HG03139 (cell line): ENCODE results near the gene SRPK3.
"Not testable (repeated sequence)": the region's sequence is repeated elsewhere in the genome, so short reads cannot be mapped to it uniquely, and the experiment has no call there.

Experiments
- ATAC-seq: cut with Tn5 transposase; IDR thresholded peaks from one replicate; pipeline ENCODE4 v1.9.1; 2021; ENCODE audit not compliant: unreplicated experiment

SRPK3 gene, protein sequence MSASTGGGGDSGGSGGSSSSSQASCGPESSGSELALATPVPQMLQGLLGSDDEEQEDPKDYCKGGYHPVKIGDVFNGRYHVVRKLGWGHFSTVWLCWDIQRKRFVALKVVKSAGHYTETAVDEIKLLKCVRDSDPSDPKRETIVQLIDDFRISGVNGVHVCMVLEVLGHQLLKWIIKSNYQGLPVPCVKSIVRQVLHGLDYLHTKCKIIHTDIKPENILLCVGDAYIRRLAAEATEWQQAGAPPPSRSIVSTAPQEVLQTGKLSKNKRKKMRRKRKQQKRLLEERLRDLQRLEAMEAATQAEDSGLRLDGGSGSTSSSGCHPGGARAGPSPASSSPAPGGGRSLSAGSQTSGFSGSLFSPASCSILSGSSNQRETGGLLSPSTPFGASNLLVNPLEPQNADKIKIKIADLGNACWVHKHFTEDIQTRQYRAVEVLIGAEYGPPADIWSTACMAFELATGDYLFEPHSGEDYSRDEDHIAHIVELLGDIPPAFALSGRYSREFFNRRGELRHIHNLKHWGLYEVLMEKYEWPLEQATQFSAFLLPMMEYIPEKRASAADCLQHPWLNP

DNA sequence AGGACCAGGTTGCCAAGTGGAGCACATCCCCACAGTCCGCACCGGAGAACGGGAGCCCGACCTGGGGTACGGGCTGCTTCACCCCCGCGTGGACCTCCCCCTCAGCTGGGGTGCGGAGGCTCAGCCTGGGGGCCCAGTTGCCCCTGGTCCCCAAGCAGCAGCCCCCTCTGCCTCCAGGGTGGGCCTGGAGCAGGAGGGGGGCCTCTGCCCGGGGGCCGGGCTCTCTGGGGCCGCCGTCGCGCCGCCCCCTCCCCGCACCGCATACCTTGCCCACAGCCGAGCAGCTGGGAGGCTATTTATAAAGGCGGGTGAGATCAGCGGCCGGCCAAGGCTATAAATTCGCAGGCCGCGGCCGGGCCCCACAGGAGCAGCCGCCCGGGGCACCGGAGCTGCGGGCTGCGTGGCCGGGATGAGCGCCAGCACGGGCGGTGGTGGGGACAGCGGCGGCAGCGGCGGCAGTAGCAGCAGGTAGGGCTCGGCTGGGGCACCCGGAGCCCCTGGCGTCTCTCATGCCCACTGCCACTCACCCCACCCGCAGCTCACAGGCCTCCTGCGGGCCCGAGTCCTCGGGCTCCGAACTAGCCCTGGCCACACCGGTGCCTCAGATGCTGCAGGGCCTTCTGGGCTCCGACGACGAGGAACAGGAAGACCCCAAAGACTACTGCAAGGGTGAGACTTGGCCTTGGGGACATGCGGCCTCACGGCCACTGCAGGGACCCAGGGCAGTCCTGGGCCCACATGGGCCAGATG, at the start of gene SRPK3:
TSS of gene SRPK3 (plus strand) at position 364 of the 750 bp plus-strand sequence. CDS start at position 410, 46 bp downstream.
- ATAC-seq = no peak

DNA sequence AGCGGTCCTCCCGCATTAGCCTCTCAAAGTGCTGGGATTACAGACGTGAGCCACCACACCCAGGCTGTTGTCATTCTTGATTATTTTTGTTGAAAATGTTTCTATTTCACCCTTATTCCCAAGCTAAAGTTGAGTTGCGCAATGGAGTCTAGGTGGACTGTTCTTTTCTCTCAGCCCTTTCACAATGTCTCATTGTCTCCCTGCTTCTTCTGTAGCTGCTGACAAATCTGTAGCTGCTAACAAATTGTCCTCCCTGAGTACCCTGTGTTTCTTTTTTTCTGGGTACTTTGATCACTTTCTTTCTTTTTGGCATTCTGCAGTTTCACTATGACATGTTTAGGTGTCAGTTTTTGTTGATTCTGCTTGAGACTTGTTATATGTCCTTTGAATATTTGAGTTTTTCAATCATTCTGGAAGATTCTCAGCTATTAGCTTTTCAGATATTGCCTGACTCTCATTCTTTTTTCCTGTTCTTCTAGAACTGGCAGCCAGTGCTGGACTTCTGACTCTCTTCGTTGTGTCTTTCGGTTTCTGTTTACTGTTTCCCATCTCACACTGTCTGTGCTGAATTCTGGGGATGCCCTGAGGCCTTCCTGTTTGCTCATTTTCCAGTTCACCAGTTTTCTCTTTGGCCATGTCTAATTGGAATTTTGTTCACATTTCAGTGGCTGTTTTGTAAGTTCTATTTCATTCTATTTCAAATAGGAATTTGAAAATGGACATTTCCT, 49.6 kb upstream of the SRPK3 start:
- no peak for ATAC-seq

DNA sequence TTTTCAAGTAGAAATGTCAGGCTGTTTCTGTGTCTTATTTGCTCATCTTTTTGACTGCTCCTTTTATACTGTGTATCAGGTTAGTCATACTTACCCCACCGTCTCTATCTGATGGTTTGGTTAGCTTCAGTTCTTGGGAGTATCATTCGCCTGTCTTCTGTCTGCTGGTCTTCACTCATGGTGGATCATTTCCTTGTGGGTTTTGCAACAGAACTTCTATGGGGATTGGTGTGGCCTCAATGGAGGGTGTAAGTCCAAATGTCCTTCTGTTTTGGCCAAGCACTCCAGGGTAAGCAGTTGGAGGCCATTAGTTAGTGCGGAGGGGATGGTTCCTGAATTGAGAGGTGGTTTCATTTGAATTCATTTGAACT, 49.0 kb upstream of the SRPK3 start:
- no peak for ATAC-seq

DNA sequence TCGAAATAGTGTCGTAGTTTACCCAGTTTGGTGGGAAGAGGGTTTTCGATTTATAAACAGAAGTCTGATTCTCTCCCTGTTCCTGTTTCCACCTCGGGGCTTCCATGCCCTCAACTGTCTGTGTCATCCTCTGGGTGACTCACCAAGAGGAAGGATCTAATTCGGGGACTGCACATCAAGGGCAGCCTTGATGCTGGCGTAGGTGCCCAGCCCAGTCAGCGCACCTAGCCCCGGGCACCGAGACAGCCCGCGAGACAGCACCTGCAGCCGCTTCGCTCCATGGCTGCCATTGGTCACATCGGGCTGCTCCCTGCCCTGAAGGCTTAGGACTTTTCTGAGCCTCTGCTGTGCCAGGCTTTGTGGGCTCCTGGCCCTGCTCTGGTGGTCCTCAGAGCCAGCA, 48.4 kb upstream of the SRPK3 start:
- ATAC-seq = no peak

DNA sequence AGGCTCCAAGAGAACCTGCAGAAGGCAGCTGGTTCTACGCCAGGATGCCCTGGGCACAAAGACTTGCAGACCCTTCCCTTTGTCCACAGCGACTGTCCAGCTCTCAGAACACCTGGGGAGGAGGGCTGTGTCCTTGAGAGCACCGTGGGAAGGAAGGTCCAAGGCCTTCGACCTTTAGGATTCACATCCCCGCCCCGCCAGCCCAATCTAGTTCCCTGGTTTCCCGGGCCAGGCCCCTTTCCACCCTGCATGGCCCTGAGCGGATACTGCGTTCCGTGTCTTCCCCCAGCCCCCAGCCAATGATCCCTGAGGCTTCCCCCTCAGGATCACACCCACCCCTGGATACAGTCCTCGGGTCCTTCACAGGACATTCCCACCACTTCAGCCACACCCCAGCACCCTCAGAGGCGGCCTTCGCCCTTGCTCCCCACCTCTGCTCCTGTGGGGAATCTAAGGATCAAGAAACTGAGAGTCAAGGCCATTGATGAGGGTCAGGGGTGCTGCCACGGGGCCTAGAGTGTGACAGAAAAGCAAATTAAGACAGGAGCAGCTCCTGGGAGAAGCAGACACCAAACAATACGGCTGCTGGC, 47.1 kb upstream of the SRPK3 start:
- no peak for ATAC-seq

DNA sequence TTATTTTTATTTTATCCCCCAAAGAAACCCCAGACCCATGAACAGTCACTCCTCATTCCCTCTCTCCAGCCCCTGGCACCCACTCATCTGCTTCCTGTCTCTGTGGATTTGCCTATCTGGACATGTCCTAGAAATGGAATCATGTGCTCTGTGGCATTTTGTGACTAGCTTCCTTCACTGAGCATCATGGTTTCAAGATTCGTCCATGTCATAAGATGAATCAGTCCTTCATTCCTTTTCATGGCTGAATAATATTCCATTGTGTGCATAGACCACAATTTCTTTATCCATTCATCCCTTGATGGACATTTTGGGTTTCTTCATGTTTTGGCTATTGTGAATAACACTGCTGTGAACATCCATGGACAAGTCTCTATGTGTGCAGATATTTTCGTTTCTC, 46.0 kb upstream of the SRPK3 start:
- no peak for ATAC-seq

DNA sequence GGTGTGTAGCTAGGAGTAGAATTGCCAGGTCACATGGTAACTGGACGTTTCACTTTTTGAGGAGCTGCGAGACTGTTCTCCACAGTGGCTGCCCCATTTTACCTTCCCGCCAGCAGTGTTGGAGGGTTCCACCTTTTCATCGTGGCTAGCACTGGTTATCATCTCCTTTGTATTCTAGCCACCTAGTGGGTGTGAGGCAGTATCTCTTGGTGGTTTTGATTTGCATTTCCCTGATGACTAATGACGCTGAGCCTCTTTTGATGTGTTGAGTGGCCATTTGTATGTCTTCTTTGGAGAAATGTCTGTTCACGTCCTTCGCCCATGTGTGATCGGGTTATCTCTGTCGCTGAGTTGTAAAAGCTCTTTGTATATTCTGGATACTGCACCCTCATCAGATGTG, 45.6 kb upstream of the SRPK3 start:
- no peak for ATAC-seq

DNA sequence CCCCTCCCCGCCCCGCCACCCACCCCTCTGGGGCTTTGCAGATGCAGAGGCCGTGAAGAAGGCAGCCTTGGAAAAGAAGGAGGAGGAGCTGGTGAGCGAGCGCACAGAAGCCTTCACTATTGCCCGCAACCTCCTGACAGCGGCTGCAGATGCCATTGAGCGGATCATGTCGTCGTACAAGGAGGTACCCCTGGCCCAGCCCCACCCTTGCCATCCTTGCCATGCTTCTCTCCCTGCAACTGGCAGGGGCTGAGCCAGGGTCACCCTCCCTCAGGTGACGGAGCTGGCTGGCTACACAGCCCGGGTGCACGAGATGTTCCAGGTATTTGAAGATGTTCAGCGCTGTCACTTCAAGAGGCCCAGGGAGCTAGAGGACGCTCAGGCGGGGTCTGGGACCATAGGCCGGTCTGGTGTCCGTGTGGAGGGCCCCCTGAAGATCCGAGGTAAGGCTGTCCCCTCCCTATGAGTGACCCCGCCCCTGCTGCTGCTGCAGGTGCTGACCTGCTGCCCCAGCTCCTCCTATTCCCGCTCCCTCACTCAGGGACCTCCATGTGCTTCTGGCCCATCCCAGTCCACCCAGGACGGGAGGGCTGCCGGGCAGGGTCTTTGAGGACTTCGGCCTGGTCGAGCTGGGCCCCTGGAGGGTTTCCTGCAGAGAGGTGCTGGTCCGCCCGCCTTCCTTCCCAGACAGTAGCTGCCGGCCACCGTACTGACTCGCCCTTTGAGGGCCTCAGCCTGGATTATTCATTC, 44.6 kb upstream of the SRPK3 start:
- no peak for ATAC-seq

DNA sequence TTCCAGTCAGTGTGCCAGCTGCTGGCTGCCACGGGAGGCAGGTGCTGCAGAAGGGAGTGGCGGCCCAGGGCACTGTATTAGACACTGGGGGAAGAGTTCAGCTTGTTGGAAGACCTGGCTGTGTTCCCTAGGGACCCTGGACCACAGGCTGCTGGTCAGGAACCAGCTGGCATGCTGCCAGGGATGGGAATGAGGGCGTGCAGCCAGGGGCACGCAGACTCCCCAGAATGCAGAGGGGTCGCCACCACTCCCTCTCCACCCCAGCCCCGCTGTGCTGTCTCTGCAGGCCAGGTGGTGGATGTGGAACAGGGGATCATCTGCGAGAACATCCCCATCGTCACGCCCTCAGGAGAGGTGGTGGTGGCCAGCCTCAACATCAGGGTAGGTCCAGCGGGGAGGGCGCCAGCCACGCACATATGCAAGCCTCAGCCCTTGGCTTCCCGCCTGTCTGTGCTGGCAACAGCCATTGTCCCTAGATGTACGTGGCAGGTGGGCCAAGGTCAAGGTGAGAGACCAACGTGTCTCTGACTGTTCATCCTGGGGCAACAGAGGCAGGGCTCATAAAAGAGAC, 43.9 kb upstream of the SRPK3 start:
- no peak for ATAC-seq

DNA sequence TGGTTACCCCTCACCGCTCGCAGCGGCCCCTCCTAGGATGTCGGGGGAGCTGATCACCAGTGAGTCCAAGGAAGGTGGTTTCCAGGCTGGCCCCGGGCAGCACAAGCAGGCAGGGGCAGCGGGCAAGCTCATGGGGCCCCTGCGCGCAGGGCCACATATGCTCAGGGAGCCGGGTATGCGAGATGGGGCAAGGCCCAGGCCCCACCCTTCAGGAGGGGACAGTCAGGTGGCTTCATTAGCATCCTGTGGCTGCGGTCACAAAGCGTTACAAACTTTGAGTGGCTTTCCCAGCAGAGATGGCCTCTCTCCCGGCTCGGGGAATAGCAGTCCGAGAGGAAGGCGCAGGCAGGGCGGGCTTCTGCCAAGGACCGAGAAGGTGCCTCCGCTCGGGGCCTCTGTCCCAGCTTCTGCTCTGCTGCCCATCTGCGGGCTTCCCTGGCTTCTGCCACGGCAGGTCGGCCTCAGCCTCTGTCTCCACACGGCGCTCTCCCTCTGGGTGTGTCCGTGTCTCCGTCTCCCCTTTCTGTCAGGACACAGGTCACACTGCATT, 42.7 kb upstream of the SRPK3 start:
- no peak for ATAC-seq

DNA sequence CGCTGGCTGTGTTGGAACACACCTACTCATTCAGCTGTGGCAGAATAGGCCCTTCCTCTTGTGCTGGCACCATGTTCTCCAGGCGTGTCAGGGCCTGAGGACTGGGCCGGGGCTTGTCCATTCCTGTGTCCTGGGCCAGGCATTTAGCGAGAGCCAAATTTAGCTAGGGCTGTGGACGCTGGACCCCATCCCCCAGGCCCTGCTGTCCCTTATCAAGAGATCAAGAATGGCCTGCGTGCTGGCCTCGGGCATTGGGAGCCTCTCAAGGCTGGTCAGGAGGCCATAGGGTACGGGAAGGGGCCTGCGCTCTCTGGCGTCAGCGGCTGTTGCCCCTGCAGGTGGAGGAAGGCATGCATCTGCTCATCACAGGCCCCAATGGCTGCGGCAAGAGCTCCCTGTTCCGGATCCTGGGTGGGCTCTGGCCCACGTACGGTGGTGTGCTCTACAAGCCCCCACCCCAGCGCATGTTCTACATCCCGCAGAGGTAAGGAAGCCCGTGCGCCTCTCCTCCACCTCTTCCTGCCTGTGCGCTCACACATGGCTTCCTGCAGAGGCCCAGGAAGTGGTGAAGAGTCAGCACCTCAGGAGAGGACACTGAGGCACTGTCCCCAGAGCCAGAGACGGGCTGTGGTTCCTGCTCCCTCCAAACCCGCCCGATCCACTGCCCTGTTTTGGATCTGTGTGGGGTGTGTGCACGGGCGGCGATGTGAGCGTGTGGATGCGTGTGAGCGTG, 40.9 kb upstream of the SRPK3 start:
- ATAC-seq = no peak

DNA sequence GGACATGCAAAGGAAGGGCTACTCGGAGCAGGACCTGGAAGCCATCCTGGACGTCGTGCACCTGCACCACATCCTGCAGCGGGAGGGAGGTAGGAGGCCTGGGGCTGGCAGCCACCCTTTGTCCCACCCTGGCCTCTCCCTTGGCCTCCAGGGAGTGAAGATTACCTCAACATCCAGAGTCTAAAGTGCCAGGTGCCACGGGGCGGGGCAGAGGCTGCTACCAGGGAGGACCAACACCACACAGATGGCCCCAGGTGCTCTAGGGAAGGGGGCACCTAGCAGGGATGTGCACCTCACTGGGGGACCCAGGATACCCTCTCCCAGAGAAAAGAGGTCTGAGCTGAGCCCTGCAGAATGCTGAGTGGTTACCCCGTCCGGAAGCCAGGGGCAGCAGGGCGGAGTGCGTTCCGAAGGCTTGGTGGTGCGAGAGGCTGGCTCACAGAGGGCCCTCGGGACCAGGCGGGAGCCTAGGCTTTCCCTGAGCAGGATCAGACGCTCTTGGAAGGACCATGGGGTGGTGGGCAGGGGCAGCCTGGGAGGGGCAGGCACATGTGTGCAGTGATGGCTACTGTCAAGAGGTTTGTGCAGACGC, 40.1 kb upstream of the SRPK3 start:
- ATAC-seq = no peak

DNA sequence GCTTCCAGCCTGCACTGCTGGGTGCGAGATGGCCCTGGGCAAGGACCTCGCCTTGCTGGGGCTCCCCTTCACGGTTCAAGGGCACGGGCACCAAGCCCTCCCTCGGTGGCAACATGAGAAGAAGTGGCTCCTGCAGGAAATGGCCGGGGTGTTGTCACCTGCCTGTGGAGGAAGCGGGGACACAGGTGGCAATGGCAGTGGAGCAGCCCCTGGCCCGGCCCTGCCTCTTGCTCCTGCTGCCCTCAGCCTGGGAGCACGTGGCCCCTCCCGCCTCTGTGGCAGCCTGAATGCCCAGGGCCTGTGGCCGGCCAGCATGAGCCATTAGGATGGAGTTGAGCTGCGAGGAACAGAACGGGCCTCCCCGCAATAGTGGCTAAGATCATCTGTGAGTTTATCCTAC, 39.4 kb upstream of the SRPK3 start:
- no peak for ATAC-seq

DNA sequence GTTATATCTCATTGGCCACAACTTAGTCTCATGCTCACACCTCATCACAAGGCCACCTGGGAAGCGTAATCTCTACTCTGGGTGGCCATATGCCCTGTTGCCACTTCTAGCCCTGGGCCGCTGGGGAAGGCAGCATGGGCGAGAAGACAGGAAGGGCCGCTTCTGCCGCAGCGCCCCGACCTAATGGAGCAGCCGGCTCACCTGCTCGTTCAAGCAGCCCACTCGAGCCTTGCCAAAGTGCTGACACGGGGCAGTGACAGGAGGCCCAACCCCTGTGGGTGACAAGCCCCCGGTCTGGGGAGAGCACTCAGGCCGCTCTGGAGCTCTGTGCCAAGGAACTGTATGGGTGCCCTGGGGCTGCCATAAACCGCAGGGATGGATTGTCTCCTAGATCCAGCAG, 38.7 kb upstream of the SRPK3 start:
- ATAC-seq = not testable (repeated sequence)

DNA sequence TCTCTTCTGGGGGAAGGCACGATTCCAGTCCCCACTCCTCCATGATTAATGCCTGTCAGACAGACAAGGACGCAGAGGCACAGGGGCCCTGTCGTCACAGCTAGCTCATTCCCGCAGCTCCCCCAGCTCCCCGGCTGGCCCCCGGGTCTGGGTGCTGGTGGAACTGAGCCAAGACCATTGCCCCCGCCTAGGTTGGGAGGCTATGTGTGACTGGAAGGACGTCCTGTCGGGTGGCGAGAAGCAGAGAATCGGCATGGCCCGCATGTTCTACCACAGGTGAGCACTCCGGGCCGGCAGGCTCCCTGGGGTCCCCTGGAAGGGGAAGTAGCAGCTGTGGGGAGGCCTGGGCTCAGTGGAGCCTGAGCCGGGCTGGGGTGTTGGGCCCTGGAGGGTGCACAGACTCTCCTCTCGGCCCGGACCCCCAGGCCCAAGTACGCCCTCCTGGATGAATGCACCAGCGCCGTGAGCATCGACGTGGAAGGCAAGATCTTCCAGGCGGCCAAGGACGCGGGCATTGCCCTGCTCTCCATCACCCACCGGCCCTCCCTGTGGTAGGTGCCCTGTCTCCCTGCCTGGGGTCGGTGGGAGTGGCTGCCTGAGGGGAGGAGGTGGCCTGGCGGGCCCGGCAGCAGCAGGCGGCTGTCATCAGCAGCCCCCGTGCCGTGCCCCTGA, 37.9 kb upstream of the SRPK3 start:
- not testable (repeated sequence) for ATAC-seq

DNA sequence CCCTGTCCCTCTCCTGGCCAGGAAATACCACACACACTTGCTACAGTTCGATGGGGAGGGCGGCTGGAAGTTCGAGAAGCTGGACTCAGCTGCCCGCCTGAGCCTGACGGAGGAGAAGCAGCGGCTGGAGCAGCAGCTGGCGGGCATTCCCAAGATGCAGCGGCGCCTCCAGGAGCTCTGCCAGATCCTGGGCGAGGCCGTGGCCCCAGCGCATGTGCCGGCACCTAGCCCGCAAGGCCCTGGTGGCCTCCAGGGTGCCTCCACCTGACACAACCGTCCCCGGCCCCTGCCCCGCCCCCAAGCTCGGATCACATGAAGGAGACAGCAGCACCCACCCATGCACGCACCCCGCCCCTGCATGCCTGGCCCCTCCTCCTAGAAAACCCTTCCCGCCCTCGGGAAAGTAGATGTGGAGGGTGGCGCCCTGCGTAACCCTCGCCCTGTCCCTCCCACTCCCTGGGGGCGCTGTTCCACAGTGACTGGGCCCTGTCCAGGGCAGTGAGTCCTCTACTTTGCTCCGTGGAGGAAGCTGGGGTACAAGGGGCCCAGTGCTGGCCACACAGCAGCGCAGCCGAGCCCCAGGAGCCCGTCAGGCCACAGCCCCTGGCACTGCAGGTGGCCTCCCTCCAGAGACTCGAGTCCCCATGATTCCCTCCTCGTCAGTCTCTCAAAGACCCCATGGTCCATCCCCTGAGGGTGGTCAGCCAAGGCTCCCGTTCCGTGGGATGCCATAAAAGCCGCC, 37.2 kb upstream of the SRPK3 start:
- ATAC-seq = not testable (repeated sequence)
